CD4-positive, CD25-positive, alpha-beta regulatory T cell (primary cell): ENCODE results near the gene SLC25A45. TPM values are rescaled to one million over a fixed set of nuclear protein-coding genes. Genes with fewer than 3 reads are reported as not detected.

Experiments used
- ATAC-seq, 2 donors: fragments of 150-1000 bp; cut with Tn5 transposase; one replicate each; pipeline ENCODE4 v1.10.0; 2021; ENCODE audit warnings: low read depth in 2 of 2, moderate number of reproducible peaks in 2 of 2, moderate library complexity in 1 of 2
- DNase-seq, 3 donors: peaks; one replicate each; pipeline versions ENCODE4 v3.0.0 to v3.0.0-alpha.2; 2012 to 2022; ENCODE audit warnings: mixed read lengths in 1 of 3
- H3K27ac ChIP-seq: one replicate; pipeline ENCODE4 v1.7.0; 2013; ENCODE audit warnings: mild to moderate bottlenecking, low read length; ENCODE audit not compliant: insufficient read depth, poor library complexity, severe bottlenecking
- H3K27me3 ChIP-seq: one replicate; pipeline ENCODE4 v1.7.0; 2013; ENCODE audit warnings: low read length; ENCODE audit not compliant: control insufficient read depth, insufficient read depth
- H3K36me3 ChIP-seq: one replicate; pipeline ENCODE4 v1.7.0; 2013; ENCODE audit warnings: mild to moderate bottlenecking, low read length, moderate library complexity; ENCODE audit not compliant: control insufficient read depth, insufficient read depth
- H3K4me1 ChIP-seq: 2 replicates; pipeline ENCODE4 v1.7.0; 2013; ENCODE audit warnings: mild to moderate bottlenecking, low read length; ENCODE audit not compliant: insufficient read depth, control insufficient read depth, poor library complexity, severe bottlenecking
- H3K4me3 ChIP-seq: one replicate; pipeline ENCODE4 v1.7.0; 2013; ENCODE audit warnings: low read depth, mild to moderate bottlenecking, low read length, moderate library complexity
- H3K9me3 ChIP-seq, 2 experiments: 1 replicate in 1 of 2; 2 replicates in 1 of 2; pipeline ENCODE4 v1.7.0; 2013; ENCODE audit warnings: low read length in 2 of 2, mild to moderate bottlenecking in 1 of 2, moderate library complexity in 1 of 2; ENCODE audit not compliant: control insufficient read depth in 2 of 2
- H3K27ac Mint-ChIP-seq, 3 donors: one replicate each; pipeline ENCODE4 v1.8.0; 2020 to 2022; ENCODE audit warnings: mild to moderate bottlenecking in 3 of 3, mixed read lengths in 3 of 3, moderate library complexity in 2 of 3
- H3K27me3 Mint-ChIP-seq: one replicate; pipeline ENCODE4 v1.8.0; 2022; ENCODE audit warnings: mild to moderate bottlenecking, mixed read lengths
- H3K36me3 Mint-ChIP-seq: one replicate; pipeline ENCODE4 v1.8.0; 2020; ENCODE audit warnings: mixed read lengths
- H3K4me1 Mint-ChIP-seq, 4 donors: one replicate each; pipeline ENCODE4 v1.8.0; 2020 to 2022; ENCODE audit warnings: mixed read lengths in 4 of 4, mild to moderate bottlenecking in 1 of 4
- H3K4me3 Mint-ChIP-seq, 4 donors: one replicate each; pipeline ENCODE4 v1.8.0; 2020 to 2022; ENCODE audit warnings: mild to moderate bottlenecking in 4 of 4, mixed read lengths in 4 of 4, moderate library complexity in 3 of 4
- H3K9me3 Mint-ChIP-seq, 7 donors: one replicate each; pipeline ENCODE4 v1.8.0; 2020 to 2022; ENCODE audit warnings: mixed read lengths in 7 of 7, mild to moderate bottlenecking in 3 of 7, moderate library complexity in 2 of 7
- polyA plus RNA-seq, 4 donors: library from polyadenylated mRNA; unstranded; fragments of 300-500 nt; fragmentation: Illumina TruSeq; gene quantifications; one replicate each; pipeline ENCODE4 v1.2.3, GENCODE V29; 2021
- total RNA-seq: library from RNA; stranded (reverse); gene quantifications from one replicate; pipeline ENCODE4 v1.2.3, GENCODE V29; 2022

SLC25A45 gene
- total and polyA plus RNA-seq, 5 donors from 2014 or later: 11.1 to 40.3 (median 14.0) TPM

- Mint-ChIP-seq H3K36me3 (peaks cover 11% of the 10 kb centered on the region), H3K4me1 (peaks cover 5 to 18% (median 9%) of the 10 kb centered on the region in 4 donors), H3K9me3 (no peaks in the 10 kb centered on the region), H3K27ac (peak overlapping the region in 2 of 3 donors; percentile 82 to 89), H3K27me3 (peaks cover 14% of the 10 kb centered on the region), H3K4me3 (peak overlapping the region; percentile 84 to 95 (median 87))
- H3K4me3 ChIP-seq: no peak overlapping the region
- no peaks in the 10 kb centered on the region for H3K27me3 ChIP-seq
- H3K4me1 ChIP-seq: peaks cover 10% of the 10 kb centered on the region
- H3K36me3 ChIP-seq: peaks cover 23% of the 10 kb centered on the region
- peak in 1 of 2 donors; percentile 11 for ATAC-seq
- peak; percentile 50 to 69 (median 55) for DNase-seq
- peak overlapping the region; percentile 73 for H3K27ac ChIP-seq
- no peaks in the 10 kb centered on the region for H3K9me3 ChIP-seq
These were observed 27.3 kb downstream of the SLC25A45 start for GRCh38 chr11:65355013-65355775.

DNA sequence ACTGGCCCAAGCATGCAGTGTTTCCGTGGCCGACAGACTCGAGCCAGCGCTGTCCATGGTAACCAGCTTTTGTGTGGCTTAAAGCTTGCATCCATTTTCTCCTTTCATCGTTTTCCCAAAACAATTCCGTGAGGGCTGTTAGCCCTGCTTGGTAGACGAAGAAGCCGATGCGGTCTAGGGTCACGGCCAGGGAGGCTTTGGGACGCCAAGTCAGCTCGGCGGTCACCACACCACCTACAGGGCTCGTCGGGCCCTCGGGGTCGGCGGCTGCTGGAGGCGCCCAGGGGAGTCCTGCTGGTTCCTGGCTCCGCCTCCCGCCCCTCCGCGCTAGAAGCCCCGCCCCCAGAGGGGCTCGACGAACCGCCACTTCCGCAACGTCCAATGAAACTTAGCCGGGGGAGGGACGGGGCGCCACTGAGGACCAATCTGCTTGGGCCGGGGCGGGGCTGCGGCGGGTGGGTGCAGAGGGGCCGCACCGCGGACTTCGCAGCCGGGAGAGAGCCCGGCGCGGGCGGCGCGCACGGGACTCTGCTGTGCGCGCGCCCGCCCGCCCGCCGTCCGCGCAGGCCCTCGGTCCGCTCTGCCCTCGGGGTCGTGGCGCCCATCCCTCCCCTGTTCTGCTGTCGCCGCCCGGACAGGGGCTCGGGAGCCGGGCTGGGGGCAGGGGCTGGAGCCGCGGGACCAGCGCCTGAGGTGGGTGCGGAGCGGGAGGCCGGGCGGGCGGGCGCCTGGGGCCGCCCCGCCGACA is 28.0 kb downstream of the SLC25A45 start, which contains the start of gene TIGD3:
Gene TIGD3, plus strand, starts transcription at position 487 of the 748 bp plus-strand sequence. CDS start 1,058 bp downstream, outside the sequence.
- Histone ChIP-seq H3K4me3 (peak within 1 kb of the TSS; percentile 59), H3K4me1 (peaks cover 10% of the 10 kb centered on the region), H3K36me3 (peaks cover 30% of the 10 kb centered on the region), H3K27ac (peak within 1 kb of the TSS; percentile 73), H3K27me3 (no peaks in the 10 kb centered on the region), H3K9me3 (no peaks in the 10 kb centered on the region)
- peak within 1 kb of the TSS; percentile 82 to 95 (median 89) for H3K27ac Mint-ChIP-seq
- peaks cover 14% of the 10 kb centered on the region for H3K27me3 Mint-ChIP-seq
- no peaks in the 10 kb centered on the region for H3K9me3 Mint-ChIP-seq
- peaks cover 11% of the 10 kb centered on the region for H3K36me3 Mint-ChIP-seq
- ATAC-seq (peak; percentile 96), DNase-seq (peak; percentile 94 to 98 (median 97))
- H3K4me1 Mint-ChIP-seq: peaks cover 5 to 16% (median 9%) of the 10 kb centered on the region in 4 donors
- H3K4me3 Mint-ChIP-seq: peak within 1 kb of the TSS; percentile 84 to 95 (median 92)

- Histone ChIP-seq H3K9me3 (no peaks in the 10 kb centered on the region), H3K27me3 (no peaks in the 10 kb centered on the region), H3K4me3 (peak overlapping the region; percentile 59), H3K27ac (peak overlapping the region; percentile 73), H3K4me1 (peaks cover 10% of the 10 kb centered on the region), H3K36me3 (peaks cover 35% of the 10 kb centered on the region)
- Mint-ChIP-seq H3K27ac (peak overlapping the region; percentile 68 to 95 (median 85)), H3K36me3 (peaks cover 14% of the 10 kb centered on the region), H3K4me1 (peaks cover 5 to 16% (median 9%) of the 10 kb centered on the region in 4 donors), H3K4me3 (peak overlapping the region; percentile 71 to 94 (median 78)), H3K9me3 (no peaks in the 10 kb centered on the region), H3K27me3 (peaks cover 14% of the 10 kb centered on the region)
- ATAC-seq (no peak), DNase-seq (no peak)
These were observed 28.6 kb downstream of the SLC25A45 start for GRCh38 chr11:65353900-65354264.

DNA sequence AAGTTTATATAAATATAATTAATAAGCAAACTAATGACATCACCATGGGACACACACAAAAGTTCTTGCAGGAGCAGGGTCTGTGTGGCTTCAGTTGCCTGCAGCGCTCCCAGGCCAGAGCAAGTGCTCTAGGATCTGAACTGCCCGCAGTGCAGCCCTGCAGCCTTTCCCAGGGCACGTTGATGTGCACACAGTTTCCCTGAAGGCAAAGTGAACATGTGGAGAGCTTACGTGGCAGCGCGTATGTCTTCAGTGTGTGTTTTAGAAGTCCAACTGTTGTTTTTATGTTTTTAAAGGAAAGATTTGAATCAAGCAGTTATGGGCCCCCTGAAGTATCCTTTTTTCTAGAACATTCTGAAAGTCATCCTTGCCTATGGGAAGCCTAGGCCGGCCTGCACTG is 29.1 kb downstream of the SLC25A45 start:
- Histone ChIP-seq H3K27ac (peak overlapping the region; percentile 73), H3K36me3 (peaks cover 40% of the 10 kb centered on the region), H3K27me3 (no peaks in the 10 kb centered on the region), H3K9me3 (no peaks in the 10 kb centered on the region), H3K4me1 (peaks cover 10% of the 10 kb centered on the region), H3K4me3 (no peak overlapping the region)
- Mint-ChIP-seq H3K27ac (peak overlapping the region in 2 of 3 donors; percentile 68 to 85), H3K9me3 (no peaks in the 10 kb centered on the region), H3K4me3 (peak overlapping the region; percentile 71 to 94 (median 78)), H3K36me3 (peaks cover 18% of the 10 kb centered on the region), H3K4me1 (peaks cover 5 to 16% (median 9%) of the 10 kb centered on the region in 4 donors), H3K27me3 (peaks cover 14% of the 10 kb centered on the region)
- no peak for ATAC-seq
- DNase-seq: no peak

DNA sequence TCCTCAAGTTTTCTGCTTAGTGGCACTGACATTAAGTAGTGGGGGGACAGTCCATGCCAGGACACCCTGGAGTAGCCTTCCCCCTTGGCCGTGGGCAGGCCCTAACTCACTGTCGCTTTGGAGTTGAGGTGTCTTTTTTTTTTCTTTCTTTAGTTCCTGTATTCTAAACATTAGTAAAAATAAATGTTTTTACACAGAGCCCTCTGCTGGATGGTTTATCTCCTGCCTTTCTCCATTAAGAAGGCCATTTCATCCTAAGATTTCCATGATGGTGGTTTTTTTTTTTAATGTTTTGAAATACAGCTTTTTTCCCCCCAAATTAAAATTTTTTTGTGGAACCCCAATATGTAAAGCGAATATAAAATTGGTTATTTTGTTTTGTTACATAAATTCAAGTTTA is 29.7 kb downstream of the SLC25A45 start:
- Histone ChIP-seq H3K27ac (peak overlapping the region; percentile 73), H3K36me3 (peaks cover 45% of the 10 kb centered on the region), H3K4me3 (no peak overlapping the region), H3K4me1 (peaks cover 10% of the 10 kb centered on the region), H3K27me3 (no peaks in the 10 kb centered on the region), H3K9me3 (no peaks in the 10 kb centered on the region)
- no peak for DNase-seq
- no peak for ATAC-seq
- Mint-ChIP-seq H3K9me3 (no peaks in the 10 kb centered on the region), H3K4me3 (peak overlapping the region in 1 of 4 donors; percentile 71), H3K36me3 (peaks cover 18% of the 10 kb centered on the region), H3K27ac (peak overlapping the region in 1 of 3 donors; percentile 68), H3K4me1 (peaks cover 5 to 16% (median 9%) of the 10 kb centered on the region in 4 donors), H3K27me3 (peaks cover 12% of the 10 kb centered on the region)

DNA sequence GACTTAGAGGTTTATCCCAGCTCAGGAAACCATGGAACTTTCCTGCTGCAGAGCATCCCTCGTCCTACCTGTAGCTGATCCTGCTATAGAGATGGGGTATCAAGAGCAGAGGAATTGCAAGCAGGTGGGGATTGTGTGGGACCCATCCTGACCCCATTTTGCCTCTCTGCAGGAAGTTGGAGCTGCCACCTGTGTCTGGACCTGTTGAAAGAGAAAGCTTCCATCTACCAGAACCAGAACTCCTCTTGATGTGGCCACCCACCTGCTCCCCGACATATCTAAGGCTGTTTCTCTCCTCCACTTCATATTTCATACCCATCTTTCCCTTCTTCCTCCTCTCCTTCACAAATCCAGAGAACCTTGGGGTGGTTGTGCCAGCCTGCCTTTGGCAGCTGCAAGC is 30.9 kb downstream of the SLC25A45 start:
- peak overlapping the region in 2 of 3 donors; percentile 74 to 90 for H3K27ac Mint-ChIP-seq
- Histone ChIP-seq H3K36me3 (peaks cover 55% of the 10 kb centered on the region), H3K4me1 (peaks cover 10% of the 10 kb centered on the region), H3K4me3 (no peak overlapping the region), H3K27me3 (no peaks in the 10 kb centered on the region), H3K9me3 (no peaks in the 10 kb centered on the region), H3K27ac (no peak overlapping the region)
- H3K4me1 Mint-ChIP-seq: peaks cover 5 to 16% (median 9%) of the 10 kb centered on the region in 4 donors
- peak overlapping the region in 1 of 4 donors; percentile 15 for H3K4me3 Mint-ChIP-seq
- peaks cover 4% of the 10 kb centered on the region for H3K27me3 Mint-ChIP-seq
- peaks cover 21% of the 10 kb centered on the region for H3K36me3 Mint-ChIP-seq
- DNase-seq (no peak), ATAC-seq (no peak)
- H3K9me3 Mint-ChIP-seq: no peaks in the 10 kb centered on the region

DNA sequence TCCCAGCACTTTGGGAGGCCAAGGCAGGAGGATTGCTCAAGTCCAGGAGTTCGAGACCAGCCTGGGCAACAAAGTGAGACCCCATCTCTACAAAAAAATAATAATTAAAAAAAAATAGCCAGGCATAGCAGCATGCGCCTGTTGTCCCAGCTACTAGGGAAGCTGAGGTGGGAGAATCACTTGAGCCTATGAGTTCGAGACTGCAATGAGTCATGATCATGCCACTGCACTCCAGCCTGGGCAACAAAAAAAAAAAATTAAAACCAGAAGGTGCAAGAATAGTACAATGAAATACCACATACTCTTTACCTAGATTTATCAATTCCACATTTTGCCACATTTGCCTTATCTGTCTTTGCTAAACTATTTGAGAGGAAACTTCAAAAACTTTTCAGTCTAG is 40.6 kb downstream of the SLC25A45 start:
- Mint-ChIP-seq H3K9me3 (peaks cover 0 to 2% (median 0%) of the 10 kb centered on the region in 7 donors), H3K36me3 (peaks cover 33% of the 10 kb centered on the region), H3K4me1 (peaks cover 17 to 35% (median 26%) of the 10 kb centered on the region in 4 donors), H3K27ac (no peak overlapping the region), H3K27me3 (no peaks in the 10 kb centered on the region), H3K4me3 (no peak overlapping the region)
- peaks cover 8% of the 10 kb centered on the region for H3K4me1 ChIP-seq
- H3K36me3 ChIP-seq: peaks cover 77% of the 10 kb centered on the region
- no peak overlapping the region for H3K27ac ChIP-seq
- H3K9me3 ChIP-seq: no peaks in the 10 kb centered on the region
- ATAC-seq (no peak), DNase-seq (no peak)
- no peaks in the 10 kb centered on the region for H3K27me3 ChIP-seq
- H3K4me3 ChIP-seq: no peak overlapping the region
